Measurements from ENCODE around the gene ASB6. TPM values are rescaled to one million over a fixed set of nuclear protein-coding genes. Genes with fewer than 3 reads are reported as not detected.

Gene ASB6
- total RNA-seq, 4 donors from 2014 or later, result 21.8 to 54.2 (median 29.6) TPM

DNA sequence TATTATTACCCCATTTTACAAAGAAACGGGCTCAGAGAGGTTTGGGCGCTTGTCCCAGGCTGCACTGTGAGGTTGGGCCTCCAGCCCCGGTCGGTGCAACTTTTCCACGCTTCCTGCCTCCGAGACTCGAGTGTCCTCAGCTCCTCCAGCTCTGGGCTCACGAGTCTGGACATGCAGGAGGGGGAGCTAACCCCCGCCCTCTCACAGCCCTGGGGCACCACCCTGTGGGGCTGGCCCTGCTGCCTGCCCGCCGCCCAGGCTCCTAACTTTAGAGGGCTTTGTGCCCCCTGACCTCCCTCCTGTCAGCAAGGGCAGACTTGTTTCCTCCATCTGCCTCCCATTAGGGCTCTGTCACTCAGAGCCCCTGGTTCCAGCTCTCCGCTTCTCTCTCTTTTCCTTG, 4.3 kb upstream of the ASB6 start:
- Histone ChIP-seq H3K4me3 (no peak overlapping the region), H3K27me3 (no peaks in the 10 kb centered on the region), H3K4me1 (peaks cover 1 to 8% (median 6%) of the 10 kb centered on the region in 4 donors), H3K27ac (no peak overlapping the region), H3K9me3 (no peaks in the 10 kb centered on the region), H3K36me3 (no peaks in the 10 kb centered on the region)
- in situ Hi-C loops (cut with MboI; ENCODE audit: low pct_ligation_motif_present in 1 of 4, low pct_unique_long_range_greater_than_20kb in 1 of 4, low sequenced_read_pairs in 3 of 4), result loop anchor here in 3 of 4 donors (5.0 to 10.0 kb wide), 2 partner anchors 136 to 139 kb away; no protein-coding TSS in a partner anchor
- DNase-seq, result no peak
- 78 to 100% methylated on average over 1 to 12 of the region's 12 CpGs for WGBS, 2 donors (ENCODE audit: low coverage in 1 of 2)
- intact Hi-C loops (cut with DNase I; ENCODE audit: low total_unique reads), result loop anchor here (10.0 kb wide), 1 partner anchor 149 kb away; no protein-coding TSS in a partner anchor
- TF ChIP-seq EP300 (IDR thresholded peaks at IDR 0.05; ENCODE audit: low read depth), result no peak
- TF ChIP-seq POLR2A (IDR thresholded peaks at IDR 0.05), result no peak
- TF ChIP-seq, protein P1, sequence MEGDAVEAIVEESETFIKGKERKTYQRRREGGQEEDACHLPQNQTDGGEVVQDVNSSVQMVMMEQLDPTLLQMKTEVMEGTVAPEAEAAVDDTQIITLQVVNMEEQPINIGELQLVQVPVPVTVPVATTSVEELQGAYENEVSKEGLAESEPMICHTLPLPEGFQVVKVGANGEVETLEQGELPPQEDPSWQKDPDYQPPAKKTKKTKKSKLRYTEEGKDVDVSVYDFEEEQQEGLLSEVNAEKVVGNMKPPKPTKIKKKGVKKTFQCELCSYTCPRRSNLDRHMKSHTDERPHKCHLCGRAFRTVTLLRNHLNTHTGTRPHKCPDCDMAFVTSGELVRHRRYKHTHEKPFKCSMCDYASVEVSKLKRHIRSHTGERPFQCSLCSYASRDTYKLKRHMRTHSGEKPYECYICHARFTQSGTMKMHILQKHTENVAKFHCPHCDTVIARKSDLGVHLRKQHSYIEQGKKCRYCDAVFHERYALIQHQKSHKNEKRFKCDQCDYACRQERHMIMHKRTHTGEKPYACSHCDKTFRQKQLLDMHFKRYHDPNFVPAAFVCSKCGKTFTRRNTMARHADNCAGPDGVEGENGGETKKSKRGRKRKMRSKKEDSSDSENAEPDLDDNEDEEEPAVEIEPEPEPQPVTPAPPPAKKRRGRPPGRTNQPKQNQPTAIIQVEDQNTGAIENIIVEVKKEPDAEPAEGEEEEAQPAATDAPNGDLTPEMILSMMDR (IDR thresholded peaks at IDR 0.05), result no peak
- no peak for TF ChIP-seq POLR2AphosphoS5 (IDR thresholded peaks at IDR 0.05)

DNA sequence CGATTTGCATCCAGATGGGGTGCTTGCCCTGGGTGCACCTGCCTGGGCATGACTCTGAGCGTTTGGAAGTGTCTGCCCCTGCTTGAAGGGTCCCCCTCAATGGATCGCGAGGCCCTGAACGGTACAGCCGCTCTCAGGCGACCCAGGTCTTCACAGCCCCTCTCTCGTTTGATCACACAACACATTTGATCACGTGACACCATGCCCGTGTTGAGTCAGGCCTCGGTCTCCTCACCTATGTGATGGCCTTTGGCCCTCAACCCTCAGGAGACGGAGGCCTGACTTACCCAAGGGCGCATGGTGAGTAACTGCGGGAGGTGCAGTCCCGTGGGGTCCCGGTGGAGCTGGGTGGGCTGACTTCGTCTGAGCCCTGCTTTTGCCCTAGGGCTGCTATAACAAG, 3.0 kb upstream of the ASB6 start:
- WGBS, 2 donors (ENCODE audit: low coverage in 1 of 2), result 88% methylated on average over 17 of the region's 17 CpGs; no CpG with 5 or more reads in 1 of the 2 donors
- no peaks in the 10 kb centered on the region for H3K36me3 ChIP-seq
- H3K4me3 ChIP-seq, result no peak overlapping the region
- TF ChIP-seq POLR2AphosphoS5 (IDR thresholded peaks at IDR 0.05) (no peak), EP300 (IDR thresholded peaks at IDR 0.05; ENCODE audit: low read depth) (no peak), POLR2A (IDR thresholded peaks at IDR 0.05) (no peak)
- TF ChIP-seq, protein P1 (IDR thresholded peaks at IDR 0.05), result no peak
- intact Hi-C loops (cut with DNase I; ENCODE audit: low total_unique reads) (loop anchor here (10.0 kb wide), 1 partner anchor 150 kb away; no protein-coding TSS in a partner anchor), in situ Hi-C loops (cut with MboI; ENCODE audit: low pct_ligation_motif_present in 1 of 4, low pct_unique_long_range_greater_than_20kb in 1 of 4, low sequenced_read_pairs in 3 of 4) (loop anchor here in 3 of 4 donors (5.0 to 10.0 kb wide), 2 partner anchors 137 to 140 kb away; no protein-coding TSS in a partner anchor)
- no peaks in the 10 kb centered on the region for H3K9me3 ChIP-seq
- DNase-seq, result no peak
- H3K27me3 ChIP-seq, result no peaks in the 10 kb centered on the region
- peaks cover 12 to 20% (median 17%) of the 10 kb centered on the region in 4 donors for H3K4me1 ChIP-seq
- no peak overlapping the region for H3K27ac ChIP-seq

DNA sequence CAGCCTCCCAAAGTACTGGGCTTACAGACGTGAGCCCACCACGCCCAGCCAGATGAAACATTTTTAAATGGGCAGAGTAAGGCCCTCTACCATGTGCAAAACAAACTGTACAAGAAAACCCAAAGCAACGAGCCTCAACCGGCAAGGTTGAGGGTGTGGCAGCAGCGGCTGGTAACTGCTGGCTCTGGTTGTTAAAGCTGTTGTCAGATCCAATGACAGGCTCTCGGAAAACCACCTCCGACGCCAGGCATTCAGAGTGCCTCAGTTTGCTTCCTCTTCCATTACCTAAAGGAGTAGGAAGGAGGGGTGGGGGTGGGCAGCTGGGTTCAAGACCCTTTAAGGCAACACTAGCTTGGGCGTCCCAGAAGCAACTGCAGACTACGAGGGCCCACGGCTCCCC, 2.4 kb upstream of the ASB6 start:
- Histone ChIP-seq H3K36me3 (no peaks in the 10 kb centered on the region), H3K27me3 (no peaks in the 10 kb centered on the region), H3K4me1 (peaks cover 12 to 23% (median 17%) of the 10 kb centered on the region in 4 donors), H3K27ac (no peak overlapping the region), H3K4me3 (no peak overlapping the region), H3K9me3 (no peaks in the 10 kb centered on the region)
- no peak for TF ChIP-seq POLR2A (IDR thresholded peaks at IDR 0.05)
- TF ChIP-seq EP300 (IDR thresholded peaks at IDR 0.05; ENCODE audit: low read depth), result no peak
- TF ChIP-seq, protein P1 (IDR thresholded peaks at IDR 0.05), result no peak
- TF ChIP-seq POLR2AphosphoS5 (IDR thresholded peaks at IDR 0.05), result no peak
- in situ Hi-C loops (cut with MboI; ENCODE audit: low pct_ligation_motif_present in 1 of 4, low pct_unique_long_range_greater_than_20kb in 1 of 4, low sequenced_read_pairs in 3 of 4), result loop anchor here in 2 of 4 donors (10.0 kb wide), 1 partner anchor 140 kb away; no protein-coding TSS in a partner anchor
- intact Hi-C loops (cut with DNase I; ENCODE audit: low total_unique reads), result loop anchor here (10.0 kb wide), 1 partner anchor 150 kb away; no protein-coding TSS in a partner anchor
- DNase-seq, result no peak
- 51% methylated on average over 11 of the region's 11 CpGs; no CpG with 5 or more reads in 1 of the 2 donors for WGBS, 2 donors (ENCODE audit: low coverage in 1 of 2)

DNA sequence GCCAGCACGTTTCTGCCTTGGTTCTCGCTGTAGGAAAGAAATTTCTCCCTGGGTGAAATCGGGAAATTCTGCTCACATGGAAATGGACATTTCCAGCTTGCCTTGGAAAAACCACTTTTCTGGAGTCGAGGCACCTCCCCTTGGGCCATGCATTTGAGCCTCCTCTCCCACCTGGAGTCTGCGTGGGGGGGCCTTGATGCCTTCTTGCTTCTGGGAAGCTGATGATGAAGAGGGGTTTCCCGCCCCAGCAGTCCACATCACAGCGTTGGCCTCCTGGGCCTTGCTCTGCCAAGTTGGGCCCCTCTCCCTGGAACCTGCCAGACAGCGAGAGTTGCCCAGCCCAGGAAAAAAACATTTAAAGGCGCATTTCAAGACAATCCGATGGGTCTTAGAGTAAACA, 1.8 kb upstream of the ASB6 start:
- Histone ChIP-seq H3K4me1 (peaks cover 12 to 23% (median 17%) of the 10 kb centered on the region in 4 donors), H3K27me3 (no peaks in the 10 kb centered on the region), H3K36me3 (no peaks in the 10 kb centered on the region), H3K4me3 (no peak overlapping the region), H3K27ac (no peak overlapping the region), H3K9me3 (no peaks in the 10 kb centered on the region)
- 79 to 85% methylated on average over 5 to 10 of the region's 10 CpGs for WGBS, 2 donors (ENCODE audit: low coverage in 1 of 2)
- no peak for DNase-seq
- in situ Hi-C loops (cut with MboI; ENCODE audit: low pct_ligation_motif_present in 1 of 4, low pct_unique_long_range_greater_than_20kb in 1 of 4, low sequenced_read_pairs in 3 of 4), result loop anchor here in 2 of 4 donors (10.0 kb wide), 1 partner anchor 141 kb away; no protein-coding TSS in a partner anchor
- TF ChIP-seq POLR2AphosphoS5 (IDR thresholded peaks at IDR 0.05), result no peak
- TF ChIP-seq POLR2A (IDR thresholded peaks at IDR 0.05), result no peak
- TF ChIP-seq, protein P1 (IDR thresholded peaks at IDR 0.05), result no peak
- TF ChIP-seq EP300 (IDR thresholded peaks at IDR 0.05; ENCODE audit: low read depth), result no peak
- intact Hi-C loops (cut with DNase I; ENCODE audit: low total_unique reads), result loop anchor here (10.0 kb wide), 1 partner anchor 151 kb away; no protein-coding TSS in a partner anchor

Data from transverse colon (tissue), 4 donors.